Ureter (tissue), 1 donor: ENCODE data around the gene TOPBP1. TPM values are rescaled to one million over a fixed set of nuclear protein-coding genes. Genes with fewer than 3 reads are reported as not detected.
A peak's percentile ranks its signal among the peaks of the same experiment; 100 is the strongest.

ENCODE experiments used
- DNase-seq: peaks from one replicate; pipeline ENCODE4 v3.0.0-alpha.2; 2020; ENCODE audit warnings: low spot score
- total RNA-seq: library from RNA; stranded (reverse); gene quantifications from one replicate; pipeline ENCODE4 v1.2.4, GENCODE V29; 2023
- donor health status: DM: yes; HTN: yes; CAD: no.

TOPBP1 gene
- total RNA-seq, 1 donor from 2014 or later = 21.1 TPM

GRCh38 chr3:133607816-133608215 lies 53.9 kb downstream of the TOPBP1 start:
- DNase-seq = no peak

- DNase-seq = no peak
These were observed 54.8 kb downstream of the TOPBP1 start for GRCh38 chr3:133606902-133607301.

GRCh38 chr3:133606342-133606741 lies 55.4 kb downstream of the TOPBP1 start:
- DNase-seq = no peak

- no peak for DNase-seq
These were observed 61.1 kb downstream of the TOPBP1 start for GRCh38 chr3:133600572-133601081.

GRCh38 chr3:133599280-133599679 lies 62.5 kb downstream of the TOPBP1 start:
- no peak for DNase-seq

GRCh38 chr3:133598405-133598804 lies 63.3 kb downstream of the TOPBP1 start:
- DNase-seq = no peak

- no peak for DNase-seq
These were observed 66.4 kb downstream of the TOPBP1 start for GRCh38 chr3:133595341-133595740.

GRCh38 chr3:133593243-133593642 lies 68.5 kb downstream of the TOPBP1 start:
- DNase-seq = no peak

GRCh38 chr3:133592843-133593242 lies 68.9 kb downstream of the TOPBP1 start:
- DNase-seq = no peak

GRCh38 chr3:133591271-133591742 lies 70.4 kb downstream of the TOPBP1 start:
- DNase-seq = no peak

GRCh38 chr3:133589503-133589902 lies 72.2 kb downstream of the TOPBP1 start:
- no peak for DNase-seq

- no peak for DNase-seq
These were observed 72.8 kb downstream of the TOPBP1 start for GRCh38 chr3:133588784-133589465.

- DNase-seq = no peak
These were observed 73.7 kb downstream of the TOPBP1 start for GRCh38 chr3:133588035-133588434.

GRCh38 chr3:133583396-133583795 lies 78.3 kb downstream of the TOPBP1 start:
- no peak for DNase-seq

GRCh38 chr3:133578548-133579191 lies 83.1 kb downstream of the TOPBP1 start:
- no peak for DNase-seq

GRCh38 chr3:133576169-133576568 lies 85.6 kb downstream of the TOPBP1 start:
- DNase-seq = no peak

- no peak for DNase-seq
These were observed 86.7 kb downstream of the TOPBP1 start for GRCh38 chr3:133575086-133575485.

- DNase-seq = peak; percentile 64
These were observed 87.4 kb downstream of the TOPBP1 start for GRCh38 chr3:133574260-133574881.

GRCh38 chr3:133573629-133574194 lies 88.0 kb downstream of the TOPBP1 start, which contains the start of gene CDV3:
TSS of gene CDV3 (plus strand) at chr3:133573686. CDS start at chr3:133574045, 359 bp downstream.
- peak; percentile 65 for DNase-seq

GRCh38 chr3:133573054-133573628 lies 88.6 kb downstream of the TOPBP1 start:
- DNase-seq = peak; percentile 100

GRCh38 chr3:133572158-133573053 lies 89.3 kb downstream of the TOPBP1 start:
- no peak for DNase-seq
